HG03442 (cell line): ENCODE data around the gene SORBS1.

Source experiments
- ATAC-seq: cut with Tn5 transposase; IDR thresholded peaks from one replicate; pipeline ENCODE4 v1.9.1; 2021; ENCODE audit warnings: mild to moderate bottlenecking, moderate library complexity; ENCODE audit not compliant: unreplicated experiment

Gene SORBS1

DNA sequence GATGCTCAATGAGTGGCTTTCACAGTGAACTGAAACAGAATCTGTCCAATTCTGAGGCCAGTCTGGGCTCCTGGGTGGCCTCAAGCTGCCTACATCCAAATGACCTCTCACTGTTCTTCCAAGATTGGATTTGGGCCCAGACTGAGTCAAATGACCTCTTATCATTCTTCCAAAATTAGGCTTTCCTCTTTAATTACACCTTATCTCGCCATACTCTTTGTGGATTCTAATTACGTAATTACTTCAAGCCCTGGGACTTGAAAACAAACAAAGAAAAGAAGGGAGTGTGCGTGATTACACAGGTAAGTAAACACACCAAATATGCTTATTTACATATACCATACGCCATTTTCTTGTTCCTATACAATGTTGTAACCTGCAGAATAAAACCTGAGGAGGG, 18.8 kb downstream of the SORBS1 start:
- no peak for ATAC-seq

GRCh38 chr10:95540514-95541052, 20.6 kb downstream of the SORBS1 start:
- ATAC-seq = no peak

DNA sequence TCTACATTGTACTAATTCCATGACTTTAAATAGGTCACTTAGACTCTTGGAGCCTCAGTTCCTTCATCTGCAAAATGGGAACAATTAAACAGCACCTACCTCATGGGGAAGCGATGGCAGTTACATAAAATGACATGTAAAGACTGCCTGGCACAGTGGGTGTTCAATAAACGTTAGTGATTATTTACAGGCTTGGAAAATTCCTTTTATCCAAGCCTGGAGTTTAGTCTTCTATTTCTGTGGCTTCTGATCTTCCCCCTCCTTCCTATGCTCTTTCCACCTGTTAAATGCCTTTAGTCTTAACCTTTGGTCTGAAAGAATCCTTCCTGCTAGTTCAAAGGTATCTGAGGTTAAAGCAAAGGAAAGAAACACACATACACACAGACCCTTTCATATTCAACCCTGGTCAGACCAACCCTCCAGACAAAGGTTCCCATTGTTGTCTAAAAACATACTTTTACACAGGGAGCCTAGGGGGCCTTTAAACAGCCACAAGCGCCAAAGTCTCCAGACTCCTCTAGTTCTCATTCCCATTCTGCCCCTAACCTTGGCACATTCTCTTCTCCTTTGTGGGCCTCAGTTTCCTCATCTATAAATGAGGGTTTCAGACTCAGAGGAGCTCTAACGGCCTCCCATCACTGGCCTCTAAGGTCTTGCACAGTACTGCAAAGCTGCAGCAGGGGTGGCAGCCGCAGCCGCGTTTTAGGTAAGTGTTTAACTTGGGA, 21.4 kb downstream of the SORBS1 start:
- no peak for ATAC-seq

- no peak for ATAC-seq
Observed at GRCh38 chr10:95538412-95538811, 22.8 kb downstream of the SORBS1 start.

GRCh38 chr10:95537542-95537927, 23.6 kb downstream of the SORBS1 start:
- no peak for ATAC-seq

- ATAC-seq = no peak
Observed at GRCh38 chr10:95536894-95537541, 24.2 kb downstream of the SORBS1 start.

- ATAC-seq = no peak
Observed at GRCh38 chr10:95536017-95536416, 25.2 kb downstream of the SORBS1 start.

DNA sequence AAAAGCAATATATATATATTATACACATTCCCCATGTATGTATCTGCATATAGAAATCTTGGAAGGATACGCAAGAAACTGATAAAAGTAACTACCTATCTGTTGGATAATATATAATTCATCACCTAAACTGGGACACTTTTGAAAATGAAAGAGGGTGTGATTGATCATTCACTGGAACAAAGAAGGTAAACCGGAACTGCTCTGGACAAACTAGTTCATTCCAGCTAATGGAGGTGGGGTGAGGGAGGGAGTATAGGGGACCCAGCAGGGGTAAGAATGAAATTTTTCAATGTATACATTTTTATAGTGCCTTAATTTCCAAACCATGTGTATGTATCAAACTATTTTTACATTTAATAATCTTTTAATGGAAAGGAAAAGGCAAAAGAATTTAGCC, 25.6 kb downstream of the SORBS1 start:
- no peak for ATAC-seq

- no peak for ATAC-seq
Observed at GRCh38 chr10:95533590-95533989, 27.6 kb downstream of the SORBS1 start.

DNA sequence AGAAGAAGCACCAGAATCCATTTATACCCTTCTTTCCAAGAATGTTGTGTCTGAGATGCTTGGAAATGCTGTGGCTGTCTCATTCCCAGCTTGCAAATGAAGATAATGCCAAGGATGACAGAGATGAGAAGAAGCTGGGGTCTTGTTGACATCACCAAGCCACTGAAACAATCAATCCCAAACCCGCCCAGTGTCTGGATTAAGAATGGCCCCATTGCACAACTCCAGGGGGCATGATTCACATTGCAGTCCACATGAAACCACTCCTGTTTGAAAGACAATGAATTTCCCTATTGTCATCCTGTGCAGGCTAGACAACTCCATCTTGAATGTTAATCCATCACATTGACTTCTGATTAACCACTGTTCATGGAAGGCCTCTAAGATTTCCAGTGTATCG, 28.6 kb downstream of the SORBS1 start:
- ATAC-seq = no peak

GRCh38 chr10:95531994-95532399, 29.2 kb downstream of the SORBS1 start:
- no peak for ATAC-seq

DNA sequence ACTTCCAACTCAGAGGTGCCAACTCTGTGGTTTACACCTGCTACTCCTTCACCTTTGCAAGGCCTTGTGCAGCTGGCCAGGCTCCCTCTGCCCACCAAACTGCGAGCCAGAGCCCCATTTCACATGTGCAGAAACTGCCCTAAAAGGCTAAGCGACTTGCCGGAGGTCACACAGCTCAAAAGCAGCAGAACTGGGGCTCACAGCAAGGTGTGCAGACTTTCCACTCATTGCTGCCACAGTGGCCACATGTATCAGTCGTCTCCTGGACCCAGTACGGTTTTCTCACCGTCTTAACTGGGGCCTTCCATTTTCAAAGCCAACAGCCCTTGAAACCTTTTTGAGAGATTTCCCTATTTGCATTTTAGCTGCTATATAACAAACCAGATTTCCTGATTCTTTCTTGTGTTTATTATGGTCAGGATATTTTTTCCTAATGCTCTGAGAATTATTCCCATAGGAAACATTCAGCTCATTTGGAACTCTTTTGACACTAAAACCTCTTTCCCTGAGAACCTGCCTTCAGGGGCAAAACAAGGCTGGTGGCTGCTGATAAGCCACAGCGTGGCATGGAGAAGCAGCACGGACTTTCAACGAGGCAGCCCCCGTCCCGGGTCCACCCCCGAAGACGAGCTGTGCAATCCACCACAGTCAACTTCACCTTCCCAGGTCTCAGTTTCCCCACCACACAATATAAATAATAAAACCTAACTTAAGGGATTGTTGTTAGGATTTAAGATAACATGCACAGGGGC, 29.9 kb downstream of the SORBS1 start:
- no peak for ATAC-seq

- no peak for ATAC-seq
Observed at GRCh38 chr10:95530561-95530960, 30.6 kb downstream of the SORBS1 start.

DNA sequence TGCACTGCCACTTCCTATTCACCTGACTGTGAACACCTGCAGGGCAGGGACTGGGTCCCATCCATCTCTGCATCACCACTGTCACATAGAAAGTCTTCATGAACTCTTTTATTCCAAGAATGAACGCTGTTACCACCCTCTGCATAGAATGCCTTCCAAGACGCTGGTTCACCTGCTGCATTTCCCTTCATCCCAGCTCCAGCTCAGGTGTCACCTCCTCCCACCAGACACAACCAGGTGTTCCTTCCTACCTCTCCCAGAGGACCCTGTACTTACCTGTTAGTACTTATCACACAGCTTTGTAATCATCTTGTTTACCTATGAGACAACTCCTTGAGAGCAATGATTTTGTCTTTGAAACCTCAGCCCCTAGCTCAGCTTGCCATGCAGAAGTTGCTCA, 31.1 kb downstream of the SORBS1 start:
- no peak for ATAC-seq

GRCh38 chr10:95526044-95526443, 35.1 kb downstream of the SORBS1 start:
- ATAC-seq = no peak

DNA sequence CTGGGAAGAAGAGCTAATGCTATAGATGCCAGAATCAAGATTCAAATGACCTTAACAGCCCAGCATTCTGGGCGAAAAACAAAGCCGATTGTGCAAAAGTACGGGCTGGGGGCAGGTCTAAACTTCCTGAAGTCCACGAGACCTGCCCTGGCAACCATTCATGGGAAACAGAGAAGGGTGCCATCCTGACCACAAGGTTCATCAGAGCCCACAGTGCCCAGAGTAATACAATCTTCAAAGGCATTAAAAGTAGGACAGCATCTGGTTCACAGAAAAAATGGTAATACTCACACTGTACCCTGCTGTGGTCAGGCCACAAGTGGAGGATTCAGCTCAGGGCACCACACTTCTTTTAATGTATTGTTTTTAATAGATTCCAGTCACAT, 36.1 kb downstream of the SORBS1 start:
- ATAC-seq = no peak

DNA sequence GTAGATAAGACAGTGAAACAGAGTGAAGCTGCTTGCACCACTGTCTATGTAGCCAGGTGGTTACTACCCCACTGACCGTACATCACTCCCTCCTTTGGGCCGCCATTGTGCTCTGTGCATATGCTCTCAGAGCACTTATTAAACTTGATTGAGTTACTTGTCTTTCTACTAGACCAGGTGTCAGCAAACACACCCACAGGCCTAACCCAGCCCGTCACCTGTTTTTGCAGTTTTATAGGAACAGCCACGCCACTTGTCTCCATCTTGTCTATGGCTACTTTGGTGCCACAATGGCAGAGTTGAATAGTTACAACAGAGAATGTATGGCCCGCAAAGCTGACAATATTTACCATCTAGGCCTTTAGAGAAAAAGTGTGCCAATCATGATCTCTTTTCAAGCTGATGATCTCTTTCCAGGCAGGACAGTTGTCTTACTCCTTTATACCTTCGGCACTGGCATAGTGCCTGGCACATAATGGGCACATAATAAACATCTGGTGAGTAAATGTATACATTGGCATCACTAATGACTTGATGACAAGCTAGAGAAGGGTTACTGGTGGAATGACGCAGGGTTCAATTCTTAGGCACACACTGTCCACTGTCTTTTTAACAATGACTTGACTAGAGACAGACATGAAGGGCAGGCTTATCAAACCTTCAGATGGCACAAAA, 36.7 kb downstream of the SORBS1 start:
- no peak for ATAC-seq

GRCh38 chr10:95522117-95522516, 39.1 kb downstream of the SORBS1 start:
- ATAC-seq = no peak

DNA sequence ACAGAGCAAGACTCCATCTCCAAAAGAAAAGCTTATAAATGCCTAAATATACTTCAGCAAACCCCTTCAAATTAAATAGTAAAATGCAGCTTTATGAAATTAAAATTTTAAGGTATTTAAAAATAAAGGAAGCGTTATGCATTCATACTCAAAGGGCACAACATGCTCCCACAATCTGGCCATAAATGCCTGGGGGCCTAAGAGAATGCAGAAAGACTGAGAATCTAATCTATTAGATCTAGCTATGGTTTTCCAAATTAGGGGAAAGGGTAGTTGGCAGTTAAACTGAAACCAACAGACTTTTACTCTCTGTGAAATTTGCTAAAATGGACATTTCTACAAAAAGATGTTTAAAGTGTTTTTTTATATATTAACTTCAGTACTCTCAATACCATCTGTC, 40.6 kb downstream of the SORBS1 start:
- ATAC-seq = no peak

- ATAC-seq = no peak
Observed at GRCh38 chr10:95518455-95519452, 42.4 kb downstream of the SORBS1 start.
